IPS DF 4.7 (cell line): ENCODE measurements around the gene TEX51.

Source experiments
- DNase-seq: peaks from one replicate; pipeline ENCODE4 v3.0.0-alpha.2; 2013; ENCODE audit warnings: low spot score; ENCODE audit errors: extremely low read depth

The TEX51 gene

DNA sequence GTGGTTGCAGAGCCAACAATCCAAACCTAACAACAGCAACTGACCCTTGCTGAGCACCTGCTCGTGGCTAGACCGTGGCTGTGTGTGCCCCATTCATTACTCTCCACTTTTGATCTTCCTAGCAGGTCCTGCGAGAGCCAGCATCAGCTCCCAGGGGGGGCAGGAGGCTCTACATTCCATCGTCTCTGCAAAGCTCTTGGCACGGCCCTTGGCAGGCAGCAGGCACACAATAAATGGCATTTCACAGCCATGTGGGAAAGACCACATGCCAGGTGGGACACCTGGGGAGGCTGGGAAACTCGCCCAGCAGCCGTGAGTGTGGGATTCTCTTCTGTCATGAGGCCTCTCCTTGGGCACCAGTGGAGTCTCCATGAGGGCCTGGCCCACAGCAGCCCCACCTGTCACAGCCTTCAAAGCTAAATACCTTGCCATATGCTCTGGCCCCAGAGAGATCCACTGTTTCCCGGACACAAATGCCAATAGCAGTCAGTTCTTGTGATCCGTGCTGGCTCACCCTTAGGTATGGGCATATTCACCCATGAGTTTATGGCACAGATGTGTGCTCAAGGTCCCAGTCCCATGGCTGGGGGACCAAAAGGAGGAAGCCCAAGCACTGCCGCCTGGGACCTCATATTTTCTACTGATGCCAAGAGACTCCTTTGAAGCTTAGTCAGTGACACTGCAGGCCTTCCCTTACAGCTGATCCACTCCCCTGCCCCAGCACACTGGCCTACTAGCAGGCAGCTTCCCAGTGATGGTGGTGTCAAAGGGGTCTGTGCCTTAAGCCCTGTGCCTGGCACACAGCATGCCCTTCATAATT is 6.8 kb upstream of the TEX51 start:
- no peak for DNase-seq

DNA sequence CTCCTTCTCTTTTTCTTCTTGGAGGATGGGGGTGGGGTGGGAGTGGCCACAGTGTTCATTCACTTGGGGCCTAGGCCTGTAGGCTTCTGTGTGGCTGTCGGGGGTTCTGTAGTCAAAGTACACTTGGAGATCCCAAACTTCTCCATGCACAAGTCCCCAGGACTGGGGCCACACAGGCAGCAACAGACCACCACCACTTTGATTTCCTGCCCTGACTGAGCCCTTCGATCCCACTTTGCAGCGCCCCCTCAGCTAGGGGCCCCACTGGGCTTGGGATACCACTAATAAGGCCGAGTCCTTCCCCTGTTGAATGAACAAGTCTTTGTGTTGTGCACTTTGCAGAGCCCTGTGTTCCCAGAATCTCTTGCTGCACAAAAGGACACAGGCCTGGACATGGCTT is 5.5 kb upstream of the TEX51 start:
- no peak for DNase-seq

DNA sequence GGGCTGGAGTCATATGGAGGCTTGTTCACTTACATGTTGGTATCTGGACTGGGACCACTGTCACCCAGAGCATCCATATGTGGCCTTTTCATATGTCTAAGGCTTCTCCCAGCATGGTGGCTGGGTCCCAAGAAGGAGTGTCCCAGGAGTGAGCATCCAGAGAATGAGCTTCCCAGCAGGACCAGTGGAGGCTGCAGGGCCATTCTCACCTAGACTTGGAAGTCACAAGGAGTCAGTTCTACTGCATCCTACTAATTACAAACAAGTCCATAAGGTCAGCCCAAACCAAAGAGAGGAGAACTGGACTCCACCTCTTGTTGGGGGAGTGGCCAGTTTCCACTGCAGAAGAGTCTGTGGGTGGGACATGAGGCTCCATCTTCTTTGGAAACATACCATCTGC is 5.1 kb upstream of the TEX51 start:
- DNase-seq: no peak

DNA sequence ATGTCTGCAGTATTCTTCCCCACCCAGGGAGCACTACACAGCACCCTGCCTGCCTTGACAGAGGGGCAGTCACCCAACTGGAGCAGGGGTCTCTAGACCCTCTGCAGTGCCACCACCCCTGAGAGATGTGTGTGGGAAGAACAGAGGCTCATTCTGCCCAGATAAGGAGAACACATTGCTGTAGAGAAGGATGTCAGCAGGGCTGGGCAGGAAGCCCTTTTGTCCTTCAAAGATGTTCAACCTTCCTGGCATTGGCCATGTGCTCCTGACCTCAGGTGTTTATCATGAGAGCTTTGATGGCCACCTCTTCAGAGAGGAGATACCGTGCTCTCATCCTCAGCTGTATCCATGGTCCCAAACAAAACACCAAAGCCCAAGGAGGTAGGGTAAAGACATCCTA is 4.6 kb upstream of the TEX51 start:
- DNase-seq: no peak

DNA sequence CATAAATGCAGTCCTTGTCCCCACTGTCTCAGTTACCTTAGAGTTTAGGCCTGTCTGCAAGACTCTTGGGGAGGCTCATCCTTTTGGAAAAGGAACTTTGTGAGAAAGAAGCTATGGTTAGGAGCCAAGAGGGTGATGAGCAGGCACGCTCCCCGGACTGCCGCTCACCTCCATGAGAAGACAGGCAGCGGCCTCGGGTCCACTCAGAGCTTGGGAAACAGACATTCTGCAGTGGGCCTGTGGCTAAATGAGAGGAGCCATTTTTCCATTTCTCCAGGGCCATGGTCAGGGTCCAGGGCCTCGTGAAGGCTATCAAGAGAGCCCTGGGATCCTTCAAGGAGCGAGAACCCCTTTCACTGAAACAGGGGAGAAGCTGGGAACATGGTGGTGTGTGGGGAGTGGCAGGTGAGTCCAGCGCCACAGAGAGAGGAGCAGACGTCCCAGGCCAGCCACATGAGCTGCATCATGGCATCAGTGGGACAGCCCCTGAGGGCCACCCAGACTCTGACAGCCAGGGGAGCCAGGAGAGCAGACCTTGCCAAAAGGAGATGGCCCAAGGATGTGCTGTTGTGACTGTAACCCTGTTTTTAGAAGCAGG is 4.0 kb upstream of the TEX51 start:
- no peak for DNase-seq

DNA sequence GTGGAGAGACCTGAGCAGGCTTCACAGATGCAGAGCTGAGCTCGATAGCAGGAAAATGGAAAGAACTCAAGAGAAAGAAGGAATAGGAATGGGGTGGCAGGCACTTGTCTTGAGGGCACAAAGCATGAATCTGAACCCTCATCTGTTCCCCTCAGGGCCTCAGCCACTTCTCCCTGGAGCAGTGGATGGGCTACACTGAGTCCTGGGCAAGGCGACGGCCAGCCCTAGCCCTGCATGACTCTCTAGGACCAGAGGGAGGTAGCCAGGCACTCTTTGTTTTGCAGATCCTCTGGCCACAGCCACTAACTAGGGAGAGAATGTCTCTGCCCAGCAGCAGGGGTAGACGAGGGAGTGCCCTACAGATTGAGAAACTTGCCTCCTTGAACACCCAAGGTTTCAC is 3.4 kb upstream of the TEX51 start:
- DNase-seq: no peak

DNA sequence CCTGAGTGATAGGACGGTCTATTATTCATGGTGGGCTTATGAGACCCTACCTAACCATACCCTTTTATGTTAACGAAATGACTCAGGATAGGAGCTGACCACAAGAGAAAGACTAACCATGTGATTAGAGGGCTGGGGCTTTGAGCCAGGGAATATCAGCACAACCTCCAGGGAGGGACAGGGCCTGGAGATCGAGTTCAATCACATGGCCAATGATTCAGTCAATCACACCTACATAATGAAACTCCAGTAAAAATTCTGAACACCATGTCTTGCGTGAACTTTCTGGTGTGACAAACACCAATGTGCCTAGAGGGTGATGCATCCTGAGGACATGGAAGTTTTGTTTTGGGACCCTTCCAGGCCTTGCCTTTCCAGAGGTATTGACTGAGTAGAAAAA is 2.2 kb upstream of the TEX51 start:
- no peak for DNase-seq

DNA sequence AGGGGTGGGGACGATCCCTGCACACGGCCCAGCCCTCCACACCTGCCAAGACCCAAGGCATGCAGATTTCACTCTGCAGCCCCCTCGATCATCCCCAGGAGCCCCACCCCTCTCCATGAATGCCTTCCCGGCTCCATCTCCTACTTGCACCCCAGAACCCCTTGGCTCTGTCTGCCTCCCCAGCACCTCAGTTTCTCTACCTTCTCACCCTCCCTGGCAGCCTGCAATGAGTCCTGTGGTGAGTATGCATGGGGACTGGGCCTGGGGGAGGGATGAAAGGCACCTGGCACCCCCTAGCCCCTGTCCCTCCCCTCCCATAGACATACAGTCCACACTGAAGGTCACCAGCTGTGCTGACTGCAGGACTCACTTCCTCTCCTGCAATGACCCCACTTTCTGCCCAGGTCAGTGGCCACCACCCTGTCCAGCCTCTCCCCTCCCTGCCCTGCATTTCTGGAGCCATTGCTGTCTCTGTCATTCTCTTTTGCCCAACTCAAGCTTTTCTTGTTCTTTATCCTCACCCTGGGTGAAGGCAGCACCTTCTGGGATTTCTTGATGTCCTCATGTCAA is 1.0 kb downstream of the TEX51 start:
- no peak for DNase-seq

DNA sequence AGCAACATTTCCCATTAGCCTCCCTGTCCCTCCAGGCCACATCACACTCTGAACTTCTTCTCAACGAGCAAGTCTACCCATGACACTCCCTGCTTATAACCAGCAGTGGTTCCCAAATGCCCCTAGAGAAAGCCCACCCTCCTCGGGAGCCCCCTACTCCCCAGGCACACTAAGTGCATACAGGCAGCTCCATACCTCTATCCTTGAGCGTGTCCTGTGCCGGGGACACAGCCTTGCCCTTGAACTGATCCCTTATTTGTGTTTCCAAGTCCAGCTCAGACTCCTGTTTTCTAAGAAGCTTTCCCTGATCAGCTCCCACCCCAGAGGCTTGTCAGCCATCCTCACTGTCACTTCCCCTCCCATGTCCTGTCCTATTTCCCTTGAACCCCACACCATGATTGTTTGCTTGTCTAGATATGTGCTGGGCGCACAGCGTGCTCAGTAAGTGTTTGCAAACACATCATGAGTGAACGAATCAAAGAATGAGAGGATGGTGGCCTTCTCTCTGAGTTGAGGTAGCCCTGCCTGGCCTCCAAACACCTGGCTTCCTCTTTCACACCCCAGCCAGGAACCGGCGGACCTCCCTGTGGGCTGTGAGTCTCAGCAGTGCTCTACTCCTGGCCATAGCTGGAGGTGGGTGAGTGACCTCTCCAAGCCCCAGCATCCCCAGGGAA is 2.1 kb downstream of the TEX51 start:
- DNase-seq: no peak

DNA sequence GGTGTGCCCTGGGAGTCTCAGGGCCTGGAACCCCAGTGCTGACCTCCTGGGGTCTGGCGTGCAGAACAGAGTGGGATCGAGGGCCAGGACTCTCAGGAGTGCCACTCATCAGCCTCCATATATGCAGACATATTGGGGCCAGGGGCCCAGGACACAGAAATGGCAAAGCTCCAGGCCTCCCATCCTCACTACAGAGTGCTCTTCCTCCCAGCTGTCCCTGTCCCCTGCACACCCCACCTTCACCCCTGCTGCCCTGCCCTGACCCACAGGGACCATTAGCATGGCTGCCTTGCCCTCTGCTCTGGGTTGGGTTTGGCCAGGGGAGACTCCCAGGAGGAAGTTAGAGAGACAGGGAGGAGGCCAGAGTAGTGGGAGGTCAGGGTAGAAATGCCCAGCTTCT is 2.8 kb downstream of the TEX51 start:
- DNase-seq: no peak

DNA sequence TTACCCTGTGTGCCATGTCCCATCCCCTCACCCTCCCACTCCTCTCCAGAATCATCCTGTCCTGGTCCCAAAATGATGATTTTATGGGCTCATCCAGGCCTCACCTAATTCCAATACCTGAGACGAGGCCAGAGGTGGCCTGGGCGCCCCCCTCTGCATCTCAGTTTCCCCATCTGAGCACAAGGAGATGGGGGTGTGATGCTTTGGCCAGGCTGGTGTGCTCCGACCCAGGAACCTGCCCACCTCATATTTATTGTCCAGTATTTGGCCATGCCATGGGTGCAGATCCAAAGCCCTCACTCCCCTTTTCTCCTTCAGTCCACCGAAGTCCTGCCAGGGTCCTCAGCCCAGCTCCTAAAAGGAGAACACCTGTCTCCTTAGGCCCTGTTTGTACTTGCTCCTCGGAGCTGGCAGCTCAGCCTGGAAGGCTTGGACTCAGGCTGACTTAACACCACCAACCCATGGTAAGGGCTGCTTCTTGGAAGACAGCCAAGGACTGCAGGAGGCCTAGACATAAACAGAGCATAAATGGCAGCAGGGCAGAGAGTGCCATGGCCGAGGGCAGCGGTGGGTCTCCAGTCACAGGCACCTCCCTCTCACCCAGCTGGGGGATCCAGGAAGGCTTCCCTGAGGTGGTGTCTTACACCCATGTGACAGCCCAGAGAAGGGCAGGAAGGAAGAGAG is 3.6 kb downstream of the TEX51 start:
- no peak for DNase-seq

DNA sequence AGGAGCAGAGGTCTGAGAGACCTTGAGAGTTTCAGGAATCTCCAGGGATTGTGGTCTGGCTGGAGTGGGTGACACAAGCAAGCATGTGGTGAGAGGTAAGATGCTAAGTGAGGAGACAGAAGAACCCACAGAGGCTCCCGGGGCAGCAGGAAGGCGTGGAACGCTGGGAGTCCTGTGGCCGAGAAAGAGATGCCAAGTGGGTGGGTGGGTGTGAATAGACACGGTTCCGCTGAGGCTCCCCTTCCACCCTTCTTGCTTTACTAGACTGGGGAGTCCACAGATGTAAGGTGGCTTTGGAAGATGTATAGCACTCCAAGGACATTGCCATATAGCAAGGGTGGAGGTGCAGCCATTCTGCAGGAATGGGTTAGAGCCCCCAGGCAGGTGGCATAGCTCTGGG is 4.2 kb downstream of the TEX51 start:
- DNase-seq: no peak

DNA sequence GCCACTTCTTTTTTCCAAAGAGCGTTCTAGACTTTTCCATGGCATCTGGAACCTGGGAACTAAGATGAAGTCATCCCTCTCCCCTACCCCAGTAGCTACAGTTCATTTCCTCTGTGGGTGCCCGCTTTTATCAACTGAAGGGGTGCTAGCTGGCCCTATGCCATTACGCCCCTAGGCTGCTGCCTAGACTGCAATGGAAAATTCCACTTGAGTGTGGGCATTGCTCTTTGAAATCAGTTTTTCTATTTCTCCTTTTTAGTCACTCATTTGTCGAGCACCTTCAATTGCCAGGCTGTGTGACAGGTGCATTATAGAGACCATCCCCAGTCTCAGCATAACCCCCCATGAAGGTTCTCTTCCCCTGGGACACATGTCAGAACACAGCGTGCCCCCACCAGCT is 7.3 kb downstream of the TEX51 start:
- no peak for DNase-seq

DNA sequence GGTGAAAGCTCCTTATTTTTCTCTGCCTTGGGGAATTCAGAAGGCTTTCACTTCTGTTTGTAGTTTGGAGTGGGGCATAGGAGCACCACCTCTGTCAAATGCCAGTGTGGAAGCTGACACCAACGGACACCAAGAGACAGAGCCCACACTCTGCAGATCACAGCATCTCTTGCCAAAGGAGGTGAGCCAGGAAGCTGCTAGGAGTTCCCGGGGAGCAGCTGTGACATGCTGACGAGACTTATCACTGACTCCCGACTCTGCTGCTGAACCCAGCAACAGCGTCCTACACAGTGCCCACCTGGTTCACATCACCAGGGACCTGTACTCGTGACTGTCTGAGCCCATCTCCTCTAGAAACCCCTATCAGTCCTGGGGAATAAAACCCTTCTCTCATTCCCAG is 8.1 kb downstream of the TEX51 start:
- DNase-seq: no peak

DNA sequence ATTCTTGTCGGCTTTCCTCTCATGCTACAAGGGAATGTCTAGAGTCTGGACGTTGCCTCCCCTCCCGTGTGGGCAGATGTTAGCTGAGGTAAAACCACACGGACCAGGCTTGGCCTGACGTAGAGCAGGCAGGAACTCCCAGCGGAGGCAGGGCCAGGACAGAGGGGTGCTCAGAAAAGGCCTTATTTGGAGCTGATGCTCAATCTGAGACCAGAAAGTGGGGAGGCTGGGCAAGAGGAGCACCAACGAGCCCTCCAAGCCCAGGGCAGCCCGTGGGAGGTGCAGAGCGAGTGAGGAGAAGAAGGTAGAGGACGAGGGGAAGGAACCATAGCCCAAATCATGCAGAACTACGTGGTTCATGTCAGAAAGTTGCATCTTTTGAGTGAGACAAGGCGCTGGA is 9.0 kb downstream of the TEX51 start:
- no peak for DNase-seq

DNA sequence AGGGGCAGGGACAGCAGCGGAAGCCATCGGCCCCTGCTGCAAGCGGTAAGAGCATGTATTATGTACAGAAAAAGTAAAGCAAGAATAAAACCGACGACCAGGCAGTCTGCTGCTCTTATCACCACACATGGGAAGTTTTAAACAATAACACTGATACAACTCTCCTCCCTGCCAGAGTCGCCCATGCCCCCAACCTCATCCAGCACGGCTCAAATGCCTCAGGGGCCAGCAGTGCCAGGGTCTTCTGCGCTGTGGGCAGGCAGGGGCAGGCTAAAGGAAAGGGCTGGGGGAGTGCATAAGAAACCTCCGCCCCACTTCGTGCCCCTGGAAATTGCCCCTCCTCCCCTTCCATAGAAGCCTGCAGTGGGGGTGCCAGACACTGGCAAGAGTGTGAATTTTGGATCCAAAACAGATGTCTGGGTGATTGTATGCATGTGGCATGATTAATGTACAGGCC is 10.1 kb downstream of the TEX51 start:
- DNase-seq: no peak

DNA sequence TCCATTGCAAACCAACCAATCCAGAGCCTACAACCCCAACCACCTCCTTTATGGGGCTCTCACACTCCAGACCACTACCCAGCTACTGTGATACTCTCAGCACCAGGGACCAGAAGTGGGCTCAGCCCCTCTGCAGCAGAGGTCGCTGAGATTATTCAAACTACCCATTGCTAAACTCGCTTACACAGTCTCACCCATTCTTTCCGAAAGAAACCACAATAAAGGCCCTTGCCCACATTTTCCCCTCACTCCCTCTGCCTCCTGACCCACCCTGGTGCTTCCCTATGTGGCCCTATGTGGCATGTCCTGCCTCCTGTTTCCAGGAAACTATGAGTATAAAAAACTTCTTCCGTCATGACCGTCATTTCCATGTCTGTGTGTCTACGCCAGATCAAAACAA is 10.7 kb downstream of the TEX51 start:
- no peak for DNase-seq

DNA sequence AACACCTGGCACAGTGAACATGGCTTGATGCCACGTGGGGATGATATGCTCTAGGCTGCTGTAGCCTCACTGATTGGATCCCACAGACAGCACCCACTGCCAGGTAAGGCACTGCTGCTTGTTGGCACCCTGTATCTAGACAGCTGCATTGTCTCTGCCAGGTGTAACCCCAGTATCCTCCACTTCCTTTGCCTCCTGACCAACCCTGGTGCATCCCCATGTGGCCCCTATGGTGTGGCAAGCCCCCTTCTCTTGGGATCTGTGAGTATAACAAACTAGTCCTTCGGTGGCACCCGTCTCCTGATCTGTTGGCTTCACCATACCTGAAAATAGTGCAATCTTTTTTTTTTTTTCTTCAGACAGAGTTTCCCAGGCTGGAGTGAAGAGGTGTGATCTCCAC is 11.1 kb downstream of the TEX51 start:
- DNase-seq: no peak

DNA sequence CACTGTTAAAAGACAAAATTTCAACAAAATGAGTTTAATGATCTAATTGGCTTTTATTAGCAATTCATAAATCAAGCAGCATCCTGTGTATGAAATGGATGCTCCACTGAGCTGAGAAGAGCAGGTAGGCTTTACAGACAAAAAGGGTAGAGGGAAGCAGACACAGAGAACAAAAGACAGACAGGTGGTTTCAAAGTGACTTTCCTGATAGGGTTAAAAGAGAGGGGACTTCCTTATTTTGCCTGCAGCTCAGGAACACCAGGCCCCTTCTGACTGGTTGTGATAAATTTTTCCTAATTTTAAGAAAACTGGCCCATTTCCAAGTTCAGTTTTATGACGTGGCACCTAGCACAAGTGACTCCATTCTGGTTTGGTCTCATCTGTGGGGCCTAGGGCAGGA is 11.9 kb downstream of the TEX51 start:
- no peak for DNase-seq

DNA sequence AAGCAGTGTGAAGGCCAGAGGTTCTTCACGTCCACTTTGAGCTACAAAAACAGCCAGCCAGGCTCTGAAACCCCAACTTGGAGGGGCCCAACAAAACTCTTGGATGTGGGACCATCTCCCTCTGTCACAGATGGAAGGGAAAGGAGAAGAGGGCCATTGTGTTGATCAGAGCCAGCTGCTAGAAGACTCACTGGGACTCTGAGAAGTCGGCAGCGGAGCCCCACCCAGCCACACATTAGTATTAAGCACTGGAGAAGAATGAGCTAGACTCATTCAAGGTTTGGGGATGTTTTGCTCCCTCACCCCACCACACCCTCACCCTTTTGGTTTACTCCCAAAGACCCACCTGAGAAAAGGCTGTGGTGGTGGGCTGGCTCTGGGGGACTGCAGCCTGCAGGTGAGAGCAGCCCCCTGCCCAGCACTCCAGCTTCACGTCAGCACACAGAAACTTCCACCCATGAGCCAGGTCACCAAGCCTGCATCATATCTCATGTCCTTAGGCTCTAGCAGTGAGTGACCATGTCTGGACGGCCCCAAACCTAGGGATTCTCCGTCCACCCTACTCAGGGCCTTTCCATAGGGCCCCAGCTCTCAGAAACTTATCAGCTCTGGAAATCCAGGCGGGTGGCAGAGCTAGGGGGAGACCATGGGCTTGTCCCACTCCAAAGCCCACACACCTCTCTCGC is 12.6 kb downstream of the TEX51 start:
- DNase-seq: no peak

DNA sequence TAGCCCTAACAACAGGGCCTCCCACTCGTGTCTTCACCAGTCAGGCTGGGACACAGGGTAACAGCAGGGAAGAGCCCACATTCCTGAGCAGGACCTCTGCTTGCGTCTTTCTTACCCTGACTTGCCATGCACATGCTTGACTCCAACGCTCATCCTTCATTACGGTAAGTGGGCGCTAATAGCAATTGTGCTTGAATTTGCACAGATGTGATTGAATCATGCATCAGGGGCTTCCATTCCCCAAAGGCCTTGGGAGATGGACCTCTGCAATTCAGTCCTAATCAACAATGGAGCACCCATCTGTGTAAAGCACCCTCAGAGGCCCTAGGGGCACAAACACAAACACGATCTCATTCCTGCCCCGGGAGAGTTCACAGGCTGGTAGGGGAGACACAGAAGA is 13.5 kb downstream of the TEX51 start:
- DNase-seq: no peak
